Measurements from ENCODE around the gene ELMOD3. TPM values are rescaled to one million over a fixed set of nuclear protein-coding genes. Genes with fewer than 3 reads are reported as not detected.
"Not testable (repeated sequence)": the region's sequence is repeated elsewhere in the genome, so short reads cannot be mapped to it uniquely, and the experiment has no call there.

ELMOD3 gene
- total RNA-seq, 1 experiment from 2014 or later = 9.7 TPM

DNA sequence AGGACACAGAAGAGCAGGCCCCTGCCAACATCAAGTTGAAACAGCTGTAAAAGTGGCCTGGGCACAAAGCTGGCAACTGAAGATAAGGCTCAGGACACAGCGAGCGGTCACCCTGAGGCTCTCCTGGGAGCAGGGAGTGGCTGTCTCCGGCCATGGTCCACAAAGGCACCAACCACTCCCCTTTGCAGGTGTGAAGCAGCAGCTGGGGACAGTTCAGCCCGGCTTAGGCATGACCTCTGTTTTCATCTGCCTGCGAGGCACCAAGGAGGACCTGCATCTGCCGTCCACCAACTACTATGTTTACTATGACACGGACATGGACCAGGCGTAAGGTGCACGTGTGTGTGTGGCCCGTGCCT lies 39.7 kb upstream of the ELMOD3 start:
- peaks cover 29% of the 10 kb centered on the region for H3K36me3 Mint-ChIP-seq
- no peaks in the 10 kb centered on the region for H3K27me3 Mint-ChIP-seq (ENCODE audit: low read depth)
- H3K9me3 Mint-ChIP-seq = no peaks in the 10 kb centered on the region
- H3K27ac Mint-ChIP-seq = no peak overlapping the region
- POLR2A ChIA-PET = interaction anchor here (1.1 kb wide), 1 partner anchor 38 kb away, joined by 3 read pairs; no protein-coding TSS in a partner anchor
- ATAC-seq (no peak), DNase-seq (ENCODE audit: low spot score) (no peak)
- H3K4me1 Mint-ChIP-seq = peaks cover 6% of the 10 kb centered on the region
- TF ChIP-seq, protein P1, sequence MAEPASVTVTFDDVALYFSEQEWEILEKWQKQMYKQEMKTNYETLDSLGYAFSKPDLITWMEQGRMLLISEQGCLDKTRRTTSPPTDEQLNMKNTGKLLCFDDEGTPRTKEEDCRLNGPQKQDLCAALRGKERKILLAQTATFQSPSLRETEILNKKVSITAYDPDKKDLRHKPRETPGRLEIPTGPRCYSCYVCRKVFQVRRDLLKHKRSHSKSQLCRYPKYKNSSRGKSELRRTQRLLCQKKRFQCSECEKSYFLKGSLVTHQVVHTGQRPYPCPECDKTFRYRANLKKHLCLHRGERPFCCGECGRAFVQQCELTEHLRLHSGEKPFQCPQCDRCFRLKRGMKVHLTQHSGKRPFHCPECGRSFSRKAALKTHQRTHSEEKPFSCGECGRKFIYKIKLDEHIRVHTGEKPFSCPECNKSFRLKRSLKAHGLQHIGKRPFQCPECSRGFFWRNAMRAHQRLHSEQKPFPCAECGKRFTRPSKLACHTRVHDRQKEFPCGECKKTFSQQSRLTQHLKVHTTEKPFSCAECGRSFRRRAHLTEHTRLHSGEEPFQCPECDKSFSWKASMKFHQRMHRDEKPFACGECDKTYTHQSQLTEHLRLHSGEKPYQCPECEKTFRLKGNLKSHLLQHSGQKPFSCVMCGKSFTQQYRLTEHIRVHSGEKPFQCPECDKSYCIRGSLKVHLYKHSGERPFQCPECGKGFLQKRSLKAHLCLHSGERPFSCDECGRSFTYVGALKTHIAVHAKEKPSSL (CRISPR knock-in tag; conservative IDR thresholded peaks at IDR 0.05) = no peak
- TF ChIP-seq, protein P2, sequence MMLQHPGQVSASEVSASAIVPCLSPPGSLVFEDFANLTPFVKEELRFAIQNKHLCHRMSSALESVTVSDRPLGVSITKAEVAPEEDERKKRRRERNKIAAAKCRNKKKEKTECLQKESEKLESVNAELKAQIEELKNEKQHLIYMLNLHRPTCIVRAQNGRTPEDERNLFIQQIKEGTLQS (CRISPR knock-in tag; conservative IDR thresholded peaks at IDR 0.05) = no peak
- TF ChIP-seq, protein P3, sequence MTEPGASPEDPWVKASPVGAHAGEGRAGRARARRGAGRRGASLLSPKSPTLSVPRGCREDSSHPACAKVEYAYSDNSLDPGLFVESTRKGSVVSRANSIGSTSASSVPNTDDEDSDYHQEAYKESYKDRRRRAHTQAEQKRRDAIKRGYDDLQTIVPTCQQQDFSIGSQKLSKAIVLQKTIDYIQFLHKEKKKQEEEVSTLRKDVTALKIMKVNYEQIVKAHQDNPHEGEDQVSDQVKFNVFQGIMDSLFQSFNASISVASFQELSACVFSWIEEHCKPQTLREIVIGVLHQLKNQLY (CRISPR knock-in tag; IDR thresholded peaks at IDR 0.05) = no peak
- TF ChIP-seq ZNF232 (CRISPR knock-in tag; IDR thresholded peaks at IDR 0.05) (no peak), MYBL2 (CRISPR knock-in tag; IDR thresholded peaks at IDR 0.05) (no peak), NFATC4 (CRISPR knock-in tag; IDR thresholded peaks at IDR 0.05) (no peak), RELA (CRISPR knock-in tag; IDR thresholded peaks at IDR 0.05; ENCODE audit: borderline replicate concordance) (no peak), NR3C1 (CRISPR knock-in tag; conservative IDR thresholded peaks at IDR 0.05; ENCODE audit: low read depth) (no peak), ZNF423 (CRISPR knock-in tag; IDR thresholded peaks at IDR 0.05) (no peak), ZNF138 (CRISPR knock-in tag; conservative IDR thresholded peaks at IDR 0.05) (no peak)
- TF ChIP-seq, protein P4, sequence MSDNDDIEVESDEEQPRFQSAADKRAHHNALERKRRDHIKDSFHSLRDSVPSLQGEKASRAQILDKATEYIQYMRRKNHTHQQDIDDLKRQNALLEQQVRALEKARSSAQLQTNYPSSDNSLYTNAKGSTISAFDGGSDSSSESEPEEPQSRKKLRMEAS (CRISPR knock-in tag; IDR thresholded peaks at IDR 0.05) = no peak
- TF ChIP-seq, protein P5, sequence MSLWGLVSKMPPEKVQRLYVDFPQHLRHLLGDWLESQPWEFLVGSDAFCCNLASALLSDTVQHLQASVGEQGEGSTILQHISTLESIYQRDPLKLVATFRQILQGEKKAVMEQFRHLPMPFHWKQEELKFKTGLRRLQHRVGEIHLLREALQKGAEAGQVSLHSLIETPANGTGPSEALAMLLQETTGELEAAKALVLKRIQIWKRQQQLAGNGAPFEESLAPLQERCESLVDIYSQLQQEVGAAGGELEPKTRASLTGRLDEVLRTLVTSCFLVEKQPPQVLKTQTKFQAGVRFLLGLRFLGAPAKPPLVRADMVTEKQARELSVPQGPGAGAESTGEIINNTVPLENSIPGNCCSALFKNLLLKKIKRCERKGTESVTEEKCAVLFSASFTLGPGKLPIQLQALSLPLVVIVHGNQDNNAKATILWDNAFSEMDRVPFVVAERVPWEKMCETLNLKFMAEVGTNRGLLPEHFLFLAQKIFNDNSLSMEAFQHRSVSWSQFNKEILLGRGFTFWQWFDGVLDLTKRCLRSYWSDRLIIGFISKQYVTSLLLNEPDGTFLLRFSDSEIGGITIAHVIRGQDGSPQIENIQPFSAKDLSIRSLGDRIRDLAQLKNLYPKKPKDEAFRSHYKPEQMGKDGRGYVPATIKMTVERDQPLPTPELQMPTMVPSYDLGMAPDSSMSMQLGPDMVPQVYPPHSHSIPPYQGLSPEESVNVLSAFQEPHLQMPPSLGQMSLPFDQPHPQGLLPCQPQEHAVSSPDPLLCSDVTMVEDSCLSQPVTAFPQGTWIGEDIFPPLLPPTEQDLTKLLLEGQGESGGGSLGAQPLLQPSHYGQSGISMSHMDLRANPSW (CRISPR knock-in tag; conservative IDR thresholded peaks at IDR 0.05; ENCODE audit: low read depth) = no peak
- CTCF ChIA-PET = interaction anchor here (0.6 to 2.3 kb wide), 3 partner anchors 152 to 263 kb away, joined by 3 to 12 read pairs (median 5); partner anchors contain the start of gene VAMP8
- H3K4me3 Mint-ChIP-seq = no peak overlapping the region

DNA sequence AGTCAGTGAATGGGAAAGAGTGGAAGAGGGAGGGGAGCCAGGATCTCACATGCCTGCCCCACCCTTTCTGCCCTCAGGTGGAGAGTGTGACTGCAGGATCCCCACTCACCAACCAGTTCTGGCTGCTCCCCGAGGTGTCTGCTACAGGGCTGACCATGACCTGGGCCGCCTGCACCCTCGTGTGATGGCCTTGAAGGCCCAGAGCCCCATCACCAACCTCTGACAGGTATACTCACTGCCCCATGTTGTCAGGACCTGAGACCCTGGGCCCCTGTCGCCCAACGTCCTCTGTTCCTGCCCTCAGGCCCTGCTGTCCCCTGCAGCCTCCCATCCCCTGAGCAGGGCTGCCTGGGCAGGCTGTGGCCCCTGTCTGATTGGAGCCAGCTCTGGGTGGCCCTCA lies 38.6 kb upstream of the ELMOD3 start:
- H3K4me3 Mint-ChIP-seq, POLR2A ChIA-PET, ATAC-seq: not testable (repeated sequence)

DNA sequence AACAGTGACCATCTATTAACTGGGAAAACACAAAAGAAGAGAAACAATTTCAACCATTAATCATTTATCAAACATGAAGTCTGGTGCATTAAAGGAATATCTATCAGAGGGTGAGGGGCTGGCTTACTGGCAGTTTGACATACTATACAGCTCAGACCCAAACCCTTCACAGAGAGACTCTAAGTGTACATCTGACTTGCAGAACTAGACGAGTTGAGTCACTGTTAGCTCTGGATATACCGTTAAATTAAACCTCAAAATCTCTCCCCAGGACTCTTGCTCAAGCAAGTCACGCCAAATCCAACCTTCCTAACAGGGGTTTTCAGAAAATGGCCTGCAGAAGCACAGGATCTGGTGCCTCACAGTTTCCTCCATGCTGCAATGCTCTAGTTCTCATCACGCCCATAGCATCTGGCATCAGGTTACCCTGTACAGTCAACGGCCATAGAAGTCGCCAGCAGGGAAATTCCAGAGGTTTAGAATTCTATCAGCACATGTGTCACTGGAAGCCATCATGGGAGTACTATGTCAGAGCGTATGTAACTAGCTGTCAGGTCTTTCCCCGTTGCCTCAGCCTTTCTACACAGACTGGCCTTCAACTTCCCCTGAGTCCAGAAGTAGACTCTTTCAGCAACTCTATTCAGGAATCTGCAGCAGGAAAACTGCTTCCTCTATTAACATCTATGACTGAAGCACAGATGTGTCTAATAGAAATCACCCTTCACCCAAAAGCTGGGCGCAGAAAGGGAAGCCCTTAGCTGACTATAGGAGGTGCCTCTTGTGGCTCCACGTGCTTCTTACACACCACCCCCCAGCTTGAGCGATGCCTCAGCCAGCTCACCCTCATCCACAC lies 36.1 kb upstream of the ELMOD3 start:
- ATAC-seq (no peak), DNase-seq (ENCODE audit: low spot score) (no peak)
- ChIA-PET CTCF (interaction anchor here (1.2 to 1.3 kb wide), 2 partner anchors 18 to 252 kb away, joined by 3 to 7 read pairs; no protein-coding TSS in a partner anchor), POLR2A (interaction anchor here (0.6 kb wide), 1 partner anchor 53 kb away, joined by 3 read pairs; no protein-coding TSS in a partner anchor)
- H3K9me3 Mint-ChIP-seq = no peaks in the 10 kb centered on the region
- no peaks in the 10 kb centered on the region; the same call in 1 of the 2 replicates for H3K4me1 Mint-ChIP-seq
- H3K4me3 Mint-ChIP-seq = no peak overlapping the region
- no peaks in the 10 kb centered on the region for H3K27me3 Mint-ChIP-seq (ENCODE audit: low read depth)
- H3K27ac Mint-ChIP-seq = no peak overlapping the region
- H3K36me3 Mint-ChIP-seq = peaks cover 57% of the 10 kb centered on the region
- no peak for TF ChIP-seq OVOL2 (CRISPR knock-in tag; IDR thresholded peaks at IDR 0.05; ENCODE audit: borderline replicate concordance)
- TF ChIP-seq IRF2 (CRISPR knock-in tag; IDR thresholded peaks at IDR 0.05; ENCODE audit: borderline replicate concordance, low read depth) = no peak
- no peak for TF ChIP-seq NFYB (CRISPR knock-in tag; conservative IDR thresholded peaks at IDR 0.05; ENCODE audit: low read depth)
- no peak for TF ChIP-seq TP53 (CRISPR knock-in tag; IDR thresholded peaks at IDR 0.05)
- TF ChIP-seq PRRX2 (CRISPR knock-in tag; IDR thresholded peaks at IDR 0.05) = no peak
- no peak for TF ChIP-seq GABPB1 (CRISPR knock-in tag; IDR thresholded peaks at IDR 0.05)
- no peak for TF ChIP-seq MXD4 (CRISPR knock-in tag; IDR thresholded peaks at IDR 0.05; ENCODE audit: borderline replicate concordance)
- TF ChIP-seq, protein P6, sequence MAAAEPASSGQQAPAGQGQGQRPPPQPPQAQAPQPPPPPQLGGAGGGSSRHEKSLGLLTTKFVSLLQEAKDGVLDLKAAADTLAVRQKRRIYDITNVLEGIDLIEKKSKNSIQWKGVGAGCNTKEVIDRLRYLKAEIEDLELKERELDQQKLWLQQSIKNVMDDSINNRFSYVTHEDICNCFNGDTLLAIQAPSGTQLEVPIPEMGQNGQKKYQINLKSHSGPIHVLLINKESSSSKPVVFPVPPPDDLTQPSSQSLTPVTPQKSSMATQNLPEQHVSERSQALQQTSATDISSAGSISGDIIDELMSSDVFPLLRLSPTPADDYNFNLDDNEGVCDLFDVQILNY (CRISPR knock-in tag; IDR thresholded peaks at IDR 0.05) = no peak
- TF ChIP-seq GRHL2 (CRISPR knock-in tag; IDR thresholded peaks at IDR 0.05; ENCODE audit: insufficient replicate concordance, severe bottlenecking) = no peak
- TF ChIP-seq, protein P7, sequence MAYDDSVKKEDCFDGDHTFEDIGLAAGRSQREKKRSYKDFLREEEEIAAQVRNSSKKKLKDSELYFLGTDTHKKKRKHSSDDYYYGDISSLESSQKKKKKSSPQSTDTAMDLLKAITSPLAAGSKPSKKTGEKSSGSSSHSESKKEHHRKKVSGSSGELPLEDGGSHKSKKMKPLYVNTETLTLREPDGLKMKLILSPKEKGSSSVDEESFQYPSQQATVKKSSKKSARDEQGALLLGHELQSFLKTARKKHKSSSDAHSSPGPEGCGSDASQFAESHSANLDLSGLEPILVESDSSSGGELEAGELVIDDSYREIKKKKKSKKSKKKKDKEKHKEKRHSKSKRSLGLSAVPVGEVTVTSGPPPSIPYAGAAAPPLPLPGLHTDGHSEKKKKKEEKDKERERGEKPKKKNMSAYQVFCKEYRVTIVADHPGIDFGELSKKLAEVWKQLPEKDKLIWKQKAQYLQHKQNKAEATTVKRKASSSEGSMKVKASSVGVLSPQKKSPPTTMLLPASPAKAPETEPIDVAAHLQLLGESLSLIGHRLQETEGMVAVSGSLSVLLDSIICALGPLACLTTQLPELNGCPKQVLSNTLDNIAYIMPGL (CRISPR knock-in tag; IDR thresholded peaks at IDR 0.05) = no peak
- TF ChIP-seq SMAD4 (CRISPR knock-in tag; IDR thresholded peaks at IDR 0.05) = no peak

More for the DNA sequence above, 38.6 kb upstream of the ELMOD3 start:
- H3K27me3 Mint-ChIP-seq (ENCODE audit: low read depth); H3K9me3 Mint-ChIP-seq; DNase-seq (ENCODE audit: low spot score); H3K4me1 Mint-ChIP-seq; CTCF ChIA-PET; H3K27ac Mint-ChIP-seq: not testable (repeated sequence)
- peaks cover 34% of the 10 kb centered on the region for H3K36me3 Mint-ChIP-seq
